ENCODE data around the gene SLC30A10. TPM values are rescaled to one million over a fixed set of nuclear protein-coding genes. Genes with fewer than 3 reads are reported as not detected.
A peak's percentile ranks its signal among the peaks of the same experiment; 100 is the strongest.

Gene SLC30A10
- total and polyA plus RNA-seq, 8 donors, result 0.13 to 0.50 (median 0.18) TPM; not detected in 3

DNA sequence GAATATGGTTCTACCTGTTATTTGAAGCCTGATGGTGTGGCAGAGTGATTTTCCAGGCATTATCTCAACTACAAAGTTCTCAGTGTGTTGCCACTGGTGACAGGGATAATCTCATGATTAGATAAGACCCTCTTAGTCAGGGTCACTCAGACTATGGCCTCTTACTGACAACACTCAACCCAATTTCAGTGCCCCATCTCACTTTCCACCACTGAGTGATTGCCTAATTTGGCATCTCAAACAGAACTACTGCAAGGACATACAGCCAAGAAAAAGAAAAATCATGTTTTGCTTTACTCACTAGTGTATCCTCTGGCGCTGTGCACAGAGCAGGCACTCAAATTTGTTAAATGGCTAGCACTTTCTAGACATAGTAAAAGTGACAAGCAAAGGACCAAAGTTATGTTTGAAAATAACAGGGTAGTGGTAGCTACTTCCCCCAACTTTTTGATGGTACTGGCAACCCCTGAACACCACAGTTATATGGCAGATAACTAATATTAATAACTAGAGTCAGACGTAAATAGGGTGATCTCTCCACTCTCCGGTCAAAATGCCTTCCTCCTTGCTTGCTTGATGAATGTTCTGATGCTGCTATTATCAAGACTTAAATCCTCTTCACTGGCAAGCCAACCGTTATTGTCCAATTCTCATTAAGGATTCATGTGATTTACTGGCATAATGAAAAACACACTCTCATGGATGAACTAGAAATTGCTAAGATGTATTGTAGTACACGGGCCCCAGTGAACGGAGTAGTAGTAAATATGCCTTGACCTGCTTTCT is 37.1 kb upstream of the SLC30A10 start:
- intact Hi-C loops (cut with DNase I), result no loop called here
- DNase-seq (no peak), ATAC-seq (no peak)
- Histone ChIP-seq H3K4me3 (no peak overlapping the region), H3K4me1 (no peaks in the 10 kb centered on the region), H3K27me3 (no peaks in the 10 kb centered on the region), H3K9me3 (no peaks in the 10 kb centered on the region), H3K36me3 (peaks cover 0 to 32% of the 10 kb centered on the region in 2 donors), H3K27ac (no peak overlapping the region)
- TF ChIP-seq, protein P1, sequence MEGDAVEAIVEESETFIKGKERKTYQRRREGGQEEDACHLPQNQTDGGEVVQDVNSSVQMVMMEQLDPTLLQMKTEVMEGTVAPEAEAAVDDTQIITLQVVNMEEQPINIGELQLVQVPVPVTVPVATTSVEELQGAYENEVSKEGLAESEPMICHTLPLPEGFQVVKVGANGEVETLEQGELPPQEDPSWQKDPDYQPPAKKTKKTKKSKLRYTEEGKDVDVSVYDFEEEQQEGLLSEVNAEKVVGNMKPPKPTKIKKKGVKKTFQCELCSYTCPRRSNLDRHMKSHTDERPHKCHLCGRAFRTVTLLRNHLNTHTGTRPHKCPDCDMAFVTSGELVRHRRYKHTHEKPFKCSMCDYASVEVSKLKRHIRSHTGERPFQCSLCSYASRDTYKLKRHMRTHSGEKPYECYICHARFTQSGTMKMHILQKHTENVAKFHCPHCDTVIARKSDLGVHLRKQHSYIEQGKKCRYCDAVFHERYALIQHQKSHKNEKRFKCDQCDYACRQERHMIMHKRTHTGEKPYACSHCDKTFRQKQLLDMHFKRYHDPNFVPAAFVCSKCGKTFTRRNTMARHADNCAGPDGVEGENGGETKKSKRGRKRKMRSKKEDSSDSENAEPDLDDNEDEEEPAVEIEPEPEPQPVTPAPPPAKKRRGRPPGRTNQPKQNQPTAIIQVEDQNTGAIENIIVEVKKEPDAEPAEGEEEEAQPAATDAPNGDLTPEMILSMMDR (IDR thresholded peaks at IDR 0.05), result no peak

DNA sequence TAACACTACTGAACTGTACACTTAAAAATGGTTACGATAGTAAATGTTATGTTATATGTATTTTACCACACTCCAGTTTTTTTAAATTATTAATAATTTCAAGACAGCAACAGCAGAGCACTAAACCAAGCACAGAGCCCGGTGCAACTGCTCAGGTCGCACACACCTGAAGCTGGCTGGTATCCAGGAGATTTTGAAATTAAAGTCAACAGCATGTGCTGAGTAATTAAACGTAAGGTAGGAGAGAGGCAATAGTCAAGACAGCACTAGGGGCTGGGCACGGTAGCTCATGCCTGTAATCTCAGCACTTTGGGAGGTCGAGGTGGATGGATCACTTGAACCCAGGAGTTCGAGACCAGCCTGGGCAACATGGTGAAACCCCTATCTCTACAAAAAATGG is 35.1 kb upstream of the SLC30A10 start:
- DNase-seq, result peak in 1 of 4 donors; percentile 15
- ATAC-seq, result peak; percentile 76
- TF ChIP-seq, protein P1 (IDR thresholded peaks at IDR 0.05), result no peak
- intact Hi-C loops (cut with DNase I), result no loop called here
- H3K27me3 ChIP-seq, result no peaks in the 10 kb centered on the region
- H3K36me3 ChIP-seq, result peaks cover 0 to 12% of the 10 kb centered on the region in 2 donors
- H3K4me3 ChIP-seq, result no peak overlapping the region
- no peaks in the 10 kb centered on the region for H3K9me3 ChIP-seq
- no peak overlapping the region for H3K27ac ChIP-seq
- H3K4me1 ChIP-seq, result no peaks in the 10 kb centered on the region

DNA sequence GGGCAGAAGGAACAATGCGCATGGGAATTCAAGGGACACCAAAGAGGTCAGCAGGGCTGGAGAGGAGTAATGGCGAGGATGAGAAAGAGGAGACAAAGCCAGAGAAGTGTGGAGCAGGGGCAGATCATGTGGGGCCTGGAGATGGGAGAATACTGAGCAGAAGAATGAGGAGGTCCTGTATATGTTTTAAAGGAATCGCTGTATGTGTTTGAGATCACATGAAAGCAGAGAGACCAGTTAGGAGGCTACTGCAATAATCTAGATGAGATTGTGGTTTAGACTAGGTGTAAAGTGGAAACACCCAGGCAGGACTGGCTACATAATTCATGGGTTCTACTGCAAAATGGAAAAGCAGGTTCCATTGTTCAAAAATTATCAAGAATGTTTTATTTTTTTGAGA is 33.3 kb upstream of the SLC30A10 start:
- intact Hi-C loops (cut with DNase I), result no loop called here
- TF ChIP-seq, protein P1 (IDR thresholded peaks at IDR 0.05), result no peak
- Histone ChIP-seq H3K4me1 (no peaks in the 10 kb centered on the region), H3K9me3 (no peaks in the 10 kb centered on the region), H3K27ac (no peak overlapping the region), H3K27me3 (no peaks in the 10 kb centered on the region), H3K36me3 (no peaks in the 10 kb centered on the region), H3K4me3 (no peak overlapping the region)
- ATAC-seq (no peak), DNase-seq (no peak)

DNA sequence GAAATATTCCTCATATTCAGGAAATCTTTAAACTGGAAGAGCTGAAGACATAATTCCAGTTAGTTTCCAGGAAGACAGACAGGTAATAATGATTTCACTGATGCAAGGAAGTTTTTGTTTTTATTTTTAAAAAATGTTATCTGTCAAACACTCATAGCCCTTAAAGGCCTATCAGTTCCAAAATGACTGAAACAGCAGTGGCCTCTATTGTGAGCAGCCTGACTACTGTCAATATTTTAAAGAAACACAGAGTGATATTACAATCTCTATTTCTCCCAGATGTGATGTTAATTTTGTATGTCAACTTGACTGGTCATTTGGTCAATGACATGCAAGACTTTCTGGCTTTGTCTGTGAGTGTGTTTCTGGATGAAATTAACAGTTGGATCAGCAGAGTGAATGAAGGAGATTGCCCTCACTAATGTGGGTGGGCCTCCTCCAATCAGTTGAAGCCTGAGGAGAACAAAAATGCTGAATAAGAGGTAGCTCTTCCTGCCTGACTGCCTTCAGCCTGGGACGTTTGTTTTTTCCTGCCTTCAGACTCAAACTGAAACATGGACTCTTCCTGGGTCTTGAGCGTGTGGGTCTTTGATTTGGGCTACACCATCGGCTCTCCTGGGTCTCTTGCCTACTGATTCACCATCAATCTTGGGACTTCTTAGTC is 31.3 kb upstream of the SLC30A10 start:
- no peak for ATAC-seq
- TF ChIP-seq, protein P1 (IDR thresholded peaks at IDR 0.05), result no peak
- intact Hi-C loops (cut with DNase I), result no loop called here

DNA sequence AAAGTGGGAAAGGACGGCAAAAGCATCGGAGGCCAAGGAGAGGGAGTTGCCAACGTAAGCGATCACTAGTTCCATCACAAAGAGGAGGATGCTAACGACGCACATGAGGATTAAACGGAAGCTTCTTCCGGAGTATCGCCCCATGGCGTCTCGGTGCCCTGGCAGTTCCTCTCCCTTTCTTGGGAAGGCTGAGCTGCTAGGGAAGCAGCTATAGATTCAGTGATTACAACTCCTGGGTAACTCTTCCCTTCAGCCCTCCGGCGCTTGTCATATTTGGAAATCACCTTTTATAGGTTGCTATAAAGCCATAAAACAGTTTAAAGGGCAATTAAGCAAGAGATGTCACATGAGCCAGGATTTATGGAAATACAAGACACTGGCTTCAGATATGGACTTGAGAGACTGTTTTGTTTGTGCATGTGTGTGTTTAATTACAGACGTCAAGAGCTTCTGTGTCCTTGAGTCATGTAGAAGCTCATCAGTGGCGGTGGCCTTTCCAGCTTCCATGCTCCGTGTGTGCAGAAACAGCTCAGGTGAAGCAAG is 30.6 kb upstream of the SLC30A10 start:
- no peak overlapping the region for H3K4me3 ChIP-seq
- no peaks in the 10 kb centered on the region for H3K4me1 ChIP-seq
- TF ChIP-seq, protein P1 (IDR thresholded peaks at IDR 0.05), result no peak

More for the DNA sequence above, 31.3 kb upstream of the SLC30A10 start:
- Histone ChIP-seq H3K36me3 (no peaks in the 10 kb centered on the region), H3K4me3 (no peak overlapping the region), H3K9me3 (no peaks in the 10 kb centered on the region), H3K27ac (no peak overlapping the region), H3K4me1 (no peaks in the 10 kb centered on the region), H3K27me3 (no peaks in the 10 kb centered on the region)
- DNase-seq, result no peak

More for the DNA sequence above, 30.6 kb upstream of the SLC30A10 start:
- Histone ChIP-seq H3K27ac (no peak overlapping the region), H3K27me3 (no peaks in the 10 kb centered on the region), H3K36me3 (no peaks in the 10 kb centered on the region), H3K9me3 (no peaks in the 10 kb centered on the region)
- intact Hi-C loops (cut with DNase I), result no loop called here
- DNase-seq (no peak), ATAC-seq (no peak)

Measured in left lung (tissue), 10 donors.